Measurements from ENCODE around the gene HYDIN.
"Not testable (repeated sequence)": the region's sequence is repeated elsewhere in the genome, so short reads cannot be mapped to it uniquely, and the experiment has no call there.

Gene HYDIN

GRCh38 chr16:71218306-71218963 is 12.1 kb downstream of the HYDIN start:
- DNase-seq = no peak

- no peak for DNase-seq
Measured at GRCh38 chr16:71217506-71217905, 13.0 kb downstream of the HYDIN start.

GRCh38 chr16:71216714-71217113 is 13.8 kb downstream of the HYDIN start:
- DNase-seq = no peak

DNA sequence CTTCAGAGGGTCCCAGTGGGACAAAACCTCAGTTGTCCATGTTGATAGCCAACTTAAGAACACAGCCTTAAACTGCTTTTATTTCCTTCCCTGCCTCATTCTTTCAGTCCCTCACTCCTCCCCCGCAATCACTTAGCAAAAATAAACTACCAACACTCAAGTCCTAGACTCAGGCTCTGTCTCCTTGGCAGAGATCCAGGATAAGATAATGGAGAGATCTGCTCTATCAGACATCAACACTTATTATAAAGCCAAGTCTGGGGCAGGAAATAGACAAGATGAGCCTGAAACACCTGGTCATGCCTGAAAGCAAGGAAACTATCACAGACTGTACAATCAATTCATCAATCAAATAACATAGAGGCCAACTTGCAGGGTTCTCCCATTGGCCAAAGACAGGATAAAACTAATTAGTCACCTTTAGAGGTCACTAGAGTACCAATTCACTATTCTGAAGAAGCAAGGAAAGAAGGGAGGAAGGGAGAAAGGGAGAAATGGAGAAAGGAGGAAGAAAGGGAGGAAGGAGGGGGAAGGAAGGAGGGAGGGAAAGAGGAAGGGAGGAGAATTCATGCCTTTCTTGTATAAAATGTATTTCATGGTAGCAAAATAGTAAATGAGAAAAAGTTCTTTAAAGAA is 15.7 kb downstream of the HYDIN start:
- no peak for DNase-seq

DNA sequence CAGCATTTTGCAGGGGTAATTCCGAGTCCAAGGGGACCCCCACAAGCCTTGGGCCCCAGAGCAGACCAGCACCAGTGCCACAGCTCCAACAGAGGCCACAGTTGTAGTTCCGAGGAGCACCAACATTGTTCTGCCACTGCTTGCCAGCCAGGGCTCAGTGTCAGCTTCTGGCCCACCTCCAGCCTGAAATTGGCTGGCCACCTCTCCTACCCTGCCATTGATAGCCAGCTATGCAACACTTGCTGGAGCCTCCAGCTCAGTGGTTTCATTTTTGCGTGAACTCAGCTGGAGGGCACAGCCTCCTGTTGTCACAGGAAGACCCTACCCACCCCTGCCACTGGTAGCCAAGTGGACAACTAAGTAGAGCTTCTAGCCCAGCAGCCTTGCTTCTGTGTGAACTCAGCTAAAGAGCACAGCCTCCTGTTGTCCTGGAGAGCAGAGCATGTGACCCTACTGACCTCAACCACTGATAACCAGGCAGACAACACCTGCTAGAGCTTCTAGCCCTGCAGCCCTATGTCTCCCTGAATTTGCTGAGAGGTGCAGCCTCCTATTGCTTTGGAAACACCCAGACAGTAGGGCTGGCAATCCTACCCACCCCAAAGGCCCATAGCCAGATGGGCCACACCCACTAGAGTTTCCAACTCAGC is 24.9 kb downstream of the HYDIN start:
- no peak for DNase-seq

- no peak for DNase-seq
Measured at GRCh38 chr16:71203631-71204030, 26.9 kb downstream of the HYDIN start.

DNA sequence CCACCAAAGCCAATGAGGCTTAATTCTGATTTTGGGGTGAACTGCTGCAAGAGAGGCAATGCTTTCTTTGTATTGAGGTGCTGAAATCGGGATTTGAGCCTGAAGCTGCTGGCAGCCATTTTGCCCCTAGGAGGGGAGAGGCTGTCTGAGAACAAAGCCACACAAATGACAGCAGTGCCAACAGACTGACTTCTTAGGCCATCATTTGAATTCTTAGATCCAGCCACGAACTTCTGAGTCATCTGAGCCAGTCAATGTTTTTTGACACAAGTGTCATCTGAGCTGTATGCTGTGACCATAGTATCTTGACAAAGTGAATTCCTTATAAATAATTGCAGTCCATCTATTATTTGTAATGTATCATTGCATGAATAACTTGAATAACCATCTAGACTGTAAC is 29.0 kb downstream of the HYDIN start:
- DNase-seq = no peak

DNA sequence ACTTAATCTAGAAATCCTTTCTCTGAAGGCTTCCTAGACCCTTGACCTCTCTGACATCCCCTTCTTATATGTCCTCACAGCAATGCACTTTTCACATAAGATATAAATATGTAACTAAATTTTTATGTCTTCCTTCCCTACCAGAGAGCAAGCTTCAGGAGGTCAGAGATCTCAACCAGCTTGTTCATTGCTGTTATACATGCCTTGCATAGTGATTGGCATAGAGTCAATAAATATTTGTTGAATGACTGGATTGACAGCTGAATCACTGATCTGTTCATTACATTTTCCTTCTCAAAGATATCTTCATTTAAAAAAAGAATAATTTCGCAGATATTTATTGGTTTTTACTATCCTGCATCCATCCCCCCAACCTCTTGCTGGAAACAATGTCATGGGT is 29.5 kb downstream of the HYDIN start:
- no peak for DNase-seq

DNA sequence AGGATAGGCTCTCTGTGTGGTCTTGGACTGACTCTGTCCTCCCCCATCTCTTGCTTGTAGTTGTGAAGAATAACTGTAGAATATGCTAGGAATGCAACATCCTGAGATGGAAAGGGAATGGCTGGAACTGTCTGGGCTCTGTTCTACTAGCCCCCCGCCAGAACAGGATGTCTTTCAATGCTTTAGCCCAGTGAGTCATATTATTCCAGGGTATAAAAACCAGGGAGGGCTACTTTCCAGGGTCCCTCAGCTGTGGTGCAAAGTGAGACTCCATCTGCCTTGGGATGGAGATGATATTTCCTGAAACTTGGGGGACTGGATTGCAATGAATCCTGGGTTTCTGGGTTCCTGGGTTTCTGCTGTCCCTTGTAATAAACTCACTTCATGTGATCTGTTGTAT is 32.1 kb downstream of the HYDIN start:
- DNase-seq = no peak

GRCh38 chr16:71192387-71192786 is 38.1 kb downstream of the HYDIN start:
- DNase-seq = no peak

DNA sequence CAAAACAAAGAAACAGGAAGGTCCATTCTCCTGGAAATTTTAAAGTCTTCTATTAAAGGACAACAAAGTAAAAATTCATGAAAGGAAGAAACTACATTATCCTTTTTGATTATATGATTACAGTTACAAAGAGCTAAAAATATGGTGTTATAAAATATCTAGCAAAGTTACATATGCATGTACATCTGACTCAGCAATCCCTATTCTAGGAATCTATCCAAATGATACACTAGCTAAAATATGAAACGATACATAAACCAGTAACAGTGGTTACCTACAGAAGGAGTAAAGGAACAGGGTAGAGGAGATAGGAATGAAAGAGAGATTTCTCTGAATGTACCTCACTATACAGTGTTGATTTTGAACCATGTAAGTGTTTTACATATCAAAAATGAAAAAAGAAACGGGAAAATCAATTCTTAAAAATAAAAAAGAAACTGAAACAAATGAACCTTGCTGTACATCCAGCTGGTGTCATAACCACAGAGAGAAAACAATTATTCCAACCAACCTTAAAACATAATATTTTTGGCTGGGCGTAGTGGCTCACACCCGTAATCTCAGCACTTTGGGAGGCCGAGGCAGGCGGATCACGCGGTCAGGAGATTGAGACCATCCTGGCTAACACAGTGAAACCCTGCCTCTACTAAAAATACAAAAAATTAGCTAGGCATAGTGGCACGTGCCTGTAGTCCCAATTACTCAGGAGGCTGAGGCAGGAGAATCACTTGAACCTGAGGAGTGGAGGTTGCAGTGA is 41.4 kb downstream of the HYDIN start:
- DNase-seq = no peak

GRCh38 chr16:71185347-71185746 is 45.2 kb downstream of the HYDIN start:
- DNase-seq = no peak

DNA sequence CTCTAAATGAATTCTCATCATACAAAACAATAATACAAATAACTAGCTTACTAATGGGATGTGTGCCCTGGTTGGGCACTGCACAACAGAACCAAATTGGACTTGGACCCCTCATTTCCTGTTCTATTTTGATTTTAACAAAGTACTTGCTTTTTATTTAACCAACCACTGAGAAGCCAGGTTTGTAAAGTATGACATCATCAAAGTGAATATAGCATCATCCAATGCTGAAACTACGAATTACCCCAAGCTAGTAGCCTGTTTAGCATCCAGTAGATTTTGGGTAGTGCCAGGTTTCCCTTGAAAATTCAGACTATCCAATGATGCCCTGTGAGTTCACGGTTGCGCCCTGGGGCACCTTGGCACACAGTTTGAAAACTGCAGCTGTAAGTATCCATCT is 51.0 kb downstream of the HYDIN start:
- no peak for DNase-seq

GRCh38 chr16:71172481-71173207 is 57.9 kb downstream of the HYDIN start:
- no peak for DNase-seq

- not testable (repeated sequence) for DNase-seq
Measured at GRCh38 chr16:71161007-71161406, 69.5 kb downstream of the HYDIN start.

DNA sequence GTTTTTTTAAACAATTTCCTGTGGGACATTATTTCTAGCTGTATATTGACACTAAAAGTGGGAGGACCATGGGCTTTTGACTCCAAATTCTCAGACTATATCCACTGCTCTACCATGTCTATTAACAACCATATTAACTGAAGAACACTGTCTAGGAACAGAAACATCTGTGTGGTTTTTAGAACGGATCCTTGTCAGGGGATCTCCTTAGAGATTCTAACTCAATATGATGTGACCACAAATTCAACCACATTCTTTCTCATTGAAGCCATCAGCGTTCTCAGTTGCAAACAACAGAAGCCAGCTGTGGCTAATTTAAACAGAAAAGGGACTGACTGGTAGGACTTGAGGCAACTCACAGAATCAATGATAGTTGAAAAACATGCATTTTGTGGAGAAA is 73.2 kb downstream of the HYDIN start:
- DNase-seq = not testable (repeated sequence)

GRCh38 chr16:71153329-71153728 is 77.2 kb downstream of the HYDIN start:
- not testable (repeated sequence) for DNase-seq

DNA sequence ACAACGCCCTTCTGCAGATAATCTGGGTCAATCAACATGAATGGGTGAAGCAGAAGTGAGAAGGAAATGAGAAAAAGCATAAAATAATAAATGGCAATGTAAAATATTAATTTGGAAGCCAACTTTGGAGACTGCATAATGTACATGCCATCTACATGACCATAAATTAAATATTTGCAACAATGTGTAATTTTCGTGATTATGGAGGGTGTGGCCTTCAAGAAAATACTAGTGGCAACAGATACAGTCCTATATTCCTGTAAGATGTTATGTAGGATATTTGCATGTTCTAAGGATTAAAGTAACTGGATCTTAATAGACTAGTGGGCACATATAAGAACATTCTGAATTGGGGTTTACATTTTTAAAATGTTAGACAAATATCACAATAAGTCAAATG is 78.9 kb downstream of the HYDIN start:
- not testable (repeated sequence) for DNase-seq

DNA sequence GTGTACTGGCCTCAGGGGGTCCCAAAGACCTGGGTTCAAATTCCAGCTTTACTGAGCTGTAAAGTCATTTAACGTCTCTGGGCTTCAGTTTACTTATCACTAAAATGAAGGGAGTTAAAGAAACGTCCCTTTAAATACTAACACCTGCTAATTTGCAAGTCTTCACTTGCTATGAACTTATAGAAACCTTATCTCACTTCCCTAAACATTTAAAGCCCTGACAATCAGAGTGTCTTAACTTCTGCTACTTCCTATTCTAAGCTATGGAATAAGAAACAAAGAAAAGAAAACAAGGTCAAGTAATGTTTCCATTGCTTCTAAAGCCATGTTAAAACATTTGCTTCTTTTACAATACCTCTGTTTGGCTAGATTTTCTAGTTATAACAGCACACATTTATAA is 87.3 kb downstream of the HYDIN start:
- DNase-seq = not testable (repeated sequence)

GRCh38 chr16:71110565-71110964 is 120.0 kb downstream of the HYDIN start:
- not testable (repeated sequence) for DNase-seq

- DNase-seq = not testable (repeated sequence)
Measured at GRCh38 chr16:71109656-71110208, 120.8 kb downstream of the HYDIN start.

DNA sequence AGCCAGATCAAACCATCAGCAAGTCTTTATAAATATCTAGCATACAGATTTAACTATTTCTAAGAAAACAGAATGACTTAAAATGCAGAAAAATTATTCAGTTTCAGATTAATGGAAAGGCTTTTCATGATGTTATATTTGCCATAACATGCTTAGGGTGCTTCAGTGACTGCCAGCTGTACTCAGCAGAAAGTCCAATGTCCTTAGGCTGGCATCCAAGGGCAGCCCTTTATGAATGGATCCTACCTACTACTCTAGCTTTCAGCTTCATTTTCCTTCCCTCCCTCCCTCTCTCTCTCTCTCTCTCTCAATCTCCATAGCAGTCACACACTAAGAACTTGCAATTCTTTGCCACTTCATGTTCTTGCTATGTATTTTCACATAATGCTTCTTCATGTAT is 124.6 kb downstream of the HYDIN start:
- DNase-seq = not testable (repeated sequence)

DNA sequence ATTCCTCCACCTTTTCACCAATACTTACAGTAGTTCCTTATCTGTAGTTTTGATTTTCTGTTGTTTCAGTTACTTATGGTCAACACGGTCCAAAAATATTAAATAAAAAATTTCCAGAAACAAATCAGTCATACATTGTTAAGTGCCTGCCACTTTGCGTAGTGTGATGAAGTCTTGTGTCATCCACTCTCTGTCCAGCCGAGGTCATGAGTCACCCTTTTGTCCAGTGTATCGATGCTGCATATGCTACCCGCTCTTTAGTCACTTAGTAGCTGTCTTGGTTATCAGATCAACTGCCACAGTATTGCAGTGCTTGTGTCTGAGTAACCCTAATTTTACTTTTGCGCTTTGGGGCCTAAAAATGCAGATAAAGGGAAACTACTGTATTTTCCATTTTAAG is 146.9 kb downstream of the HYDIN start:
- not testable (repeated sequence) for DNase-seq
